ENCODE measurements around the gene MTIF3.

- TF ChIP-seq CTCF (IDR thresholded peaks at IDR 0.05 in 8 of 11, conservative IDR thresholded peaks at IDR 0.05 in 3 of 11) (no peak), POLR2A (IDR thresholded peaks at IDR 0.05) (no peak), POLR2AphosphoS5 (IDR thresholded peaks at IDR 0.05) (no peak)
These were observed 7.6 kb downstream of the MTIF3 start for GRCh38 chr13:27442797-27443196.
